Measurements from ENCODE around the gene GMDS. TPM values are rescaled to one million over a fixed set of nuclear protein-coding genes. Genes with fewer than 3 reads are reported as not detected.

The GMDS gene
- total and polyA plus RNA-seq, 2 donors (not counting 3 experiments of a cell fraction or from before 2014, with no cell fraction given): 9.8 to 23.5 TPM

GRCh38 chr6:2191390-2191740 lies 54.0 kb downstream of the GMDS start:
- H3K4me2 ChIP-seq (ENCODE audit: insufficient read depth, low read length): no peak overlapping the region
- no peak overlapping the region for H3K9ac ChIP-seq (replicated peaks; ENCODE audit: extremely low read depth, insufficient read depth, low read length)
- no peak overlapping the region for H3K4me3 ChIP-seq (replicated peaks in 1 of 3; ENCODE audit: insufficient read depth in 1 of 3, low read depth in 1 of 3, low read length in 3 of 3)
- intact Hi-C loops (cut with micrococcal nuclease) (no loop called here), dilution Hi-C loops (cut with MboI; ENCODE audit: extremely low pct_ligation_motif_present, low sequenced_read_pairs) (no loop called here)
- no peaks in the 10 kb centered on the region for H3K27me3 ChIP-seq (ENCODE audit: control insufficient read depth in 2 of 2, insufficient read depth in 2 of 2, low read length in 2 of 2)
- no peaks in the 10 kb centered on the region for H3K36me3 ChIP-seq (ENCODE audit: control insufficient read depth in 2 of 2, extremely low read depth in 1 of 2, insufficient read depth in 2 of 2, low read length in 2 of 2)
- H3K79me2 ChIP-seq (ENCODE audit: control insufficient read depth, insufficient read depth, low read length): no peaks in the 10 kb centered on the region
- H3K27ac ChIP-seq (ENCODE audit: insufficient read depth, low read depth, low read length): no peak overlapping the region
- H3K9me3 ChIP-seq (replicated peaks; ENCODE audit: control insufficient read depth, insufficient read depth, low read length): no peaks in the 10 kb centered on the region
- CTCF ChIA-PET: interaction anchor here (1.0 to 2.1 kb wide), 4 partner anchors 12 to 162 kb away, joined by 3 to 5 read pairs (median 4); no protein-coding TSS in a partner anchor
- TF ChIP-seq FOS (IDR thresholded peaks at IDR 0.05; ENCODE audit: borderline replicate concordance, insufficient read depth, low read length): no peak
- TF ChIP-seq POLR2AphosphoS5 (IDR thresholded peaks at IDR 0.05; ENCODE audit: insufficient read depth, low read depth, low read length): no peak
- no peak for TF ChIP-seq GATA2 (IDR thresholded peaks at IDR 0.05; ENCODE audit: insufficient read depth, insufficient read length, low read depth, low read length)
- TF ChIP-seq JUN (IDR thresholded peaks at IDR 0.05; ENCODE audit: borderline replicate concordance, insufficient read depth, insufficient read length, low read depth): no peak
- TF ChIP-seq MAX (IDR thresholded peaks at IDR 0.05; ENCODE audit: insufficient read depth, insufficient read length): no peak
- TF ChIP-seq CTCF (IDR thresholded peaks at IDR 0.05; ENCODE audit: extremely low read depth in 1 of 2, insufficient read depth in 1 of 2, low read depth in 1 of 2, low read length in 2 of 2): no peak
- no peak for TF ChIP-seq EZH2 (IDR thresholded peaks at IDR 0.05; ENCODE audit: borderline replicate concordance, low read depth, low read length, severe bottlenecking)
- no peak for TF ChIP-seq MYC (IDR thresholded peaks at IDR 0.05; ENCODE audit: low read depth, low read length)
- TF ChIP-seq POLR2A (IDR thresholded peaks at IDR 0.05; ENCODE audit: low read depth, low read length): no peak
- H4K20me1 ChIP-seq (replicated peaks; ENCODE audit: control insufficient read depth, extremely low read depth, insufficient read depth, low read length): no peaks in the 10 kb centered on the region
- POLR2A ChIA-PET: no interaction called here
- no peak overlapping the region for H2AFZ ChIP-seq (ENCODE audit: low read depth, low read length)
- FAIRE-seq: no peak
- DNase-seq (ENCODE audit: low read depth, low spot score): no peak
- peaks cover 9% of the 10 kb centered on the region for H3K4me1 ChIP-seq (ENCODE audit: control insufficient read depth, extremely low read depth, insufficient read depth, low read length)
- BruUV-seq (replicated peaks): no TSS peak
- H3K9me1 ChIP-seq (replicated peaks; ENCODE audit: control insufficient read depth, extremely low read depth, insufficient read depth, low read length): no peaks in the 10 kb centered on the region

Measured in endothelial cell of umbilical vein (primary cell).